ENCODE data around the gene PROSER3. TPM values are rescaled to one million over a fixed set of nuclear protein-coding genes. Genes with fewer than 3 reads are reported as not detected.

Gene PROSER3
- total RNA-seq, 4 donors from 2014 or later: 14.2 to 32.7 (median 19.9) TPM

DNA sequence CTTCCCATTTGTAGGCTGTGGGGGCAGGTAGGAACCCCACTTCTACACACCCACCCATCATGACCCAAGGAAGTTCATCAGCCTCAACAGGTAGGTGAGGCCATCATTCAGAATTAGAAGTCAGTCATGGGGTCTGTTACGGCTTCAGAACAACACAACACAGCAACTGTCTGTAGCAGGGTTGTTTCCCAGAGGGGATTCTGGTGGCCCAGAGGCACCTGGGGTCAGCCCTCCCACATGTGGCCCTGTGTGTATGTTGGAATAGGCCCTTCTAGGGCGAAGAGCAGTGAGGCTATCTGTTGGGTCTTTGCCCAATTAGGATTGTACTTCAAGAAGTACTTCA lies 19.1 kb upstream of the PROSER3 start:
- Histone ChIP-seq H3K27ac (no peak overlapping the region), H3K27me3 (no peaks in the 10 kb centered on the region), H3K36me3 (peaks cover 3 to 60% (median 4%) of the 10 kb centered on the region in 3 donors), H3K4me3 (no peak overlapping the region), H3K4me1 (peaks cover 0 to 25% (median 15%) of the 10 kb centered on the region in 4 donors), H3K9me3 (no peaks in the 10 kb centered on the region)
- no peak for TF ChIP-seq EP300 (IDR thresholded peaks at IDR 0.05)
- no peak for TF ChIP-seq POLR2A (IDR thresholded peaks at IDR 0.05)
- TF ChIP-seq, protein P1, sequence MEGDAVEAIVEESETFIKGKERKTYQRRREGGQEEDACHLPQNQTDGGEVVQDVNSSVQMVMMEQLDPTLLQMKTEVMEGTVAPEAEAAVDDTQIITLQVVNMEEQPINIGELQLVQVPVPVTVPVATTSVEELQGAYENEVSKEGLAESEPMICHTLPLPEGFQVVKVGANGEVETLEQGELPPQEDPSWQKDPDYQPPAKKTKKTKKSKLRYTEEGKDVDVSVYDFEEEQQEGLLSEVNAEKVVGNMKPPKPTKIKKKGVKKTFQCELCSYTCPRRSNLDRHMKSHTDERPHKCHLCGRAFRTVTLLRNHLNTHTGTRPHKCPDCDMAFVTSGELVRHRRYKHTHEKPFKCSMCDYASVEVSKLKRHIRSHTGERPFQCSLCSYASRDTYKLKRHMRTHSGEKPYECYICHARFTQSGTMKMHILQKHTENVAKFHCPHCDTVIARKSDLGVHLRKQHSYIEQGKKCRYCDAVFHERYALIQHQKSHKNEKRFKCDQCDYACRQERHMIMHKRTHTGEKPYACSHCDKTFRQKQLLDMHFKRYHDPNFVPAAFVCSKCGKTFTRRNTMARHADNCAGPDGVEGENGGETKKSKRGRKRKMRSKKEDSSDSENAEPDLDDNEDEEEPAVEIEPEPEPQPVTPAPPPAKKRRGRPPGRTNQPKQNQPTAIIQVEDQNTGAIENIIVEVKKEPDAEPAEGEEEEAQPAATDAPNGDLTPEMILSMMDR (IDR thresholded peaks at IDR 0.05): no peak
- DNase-seq (ENCODE audit: low spot score in 2 of 2): no peak
- WGBS, 2 donors: 67 to 94% methylated on average over 1 to 2 of the region's 2 CpGs

DNA sequence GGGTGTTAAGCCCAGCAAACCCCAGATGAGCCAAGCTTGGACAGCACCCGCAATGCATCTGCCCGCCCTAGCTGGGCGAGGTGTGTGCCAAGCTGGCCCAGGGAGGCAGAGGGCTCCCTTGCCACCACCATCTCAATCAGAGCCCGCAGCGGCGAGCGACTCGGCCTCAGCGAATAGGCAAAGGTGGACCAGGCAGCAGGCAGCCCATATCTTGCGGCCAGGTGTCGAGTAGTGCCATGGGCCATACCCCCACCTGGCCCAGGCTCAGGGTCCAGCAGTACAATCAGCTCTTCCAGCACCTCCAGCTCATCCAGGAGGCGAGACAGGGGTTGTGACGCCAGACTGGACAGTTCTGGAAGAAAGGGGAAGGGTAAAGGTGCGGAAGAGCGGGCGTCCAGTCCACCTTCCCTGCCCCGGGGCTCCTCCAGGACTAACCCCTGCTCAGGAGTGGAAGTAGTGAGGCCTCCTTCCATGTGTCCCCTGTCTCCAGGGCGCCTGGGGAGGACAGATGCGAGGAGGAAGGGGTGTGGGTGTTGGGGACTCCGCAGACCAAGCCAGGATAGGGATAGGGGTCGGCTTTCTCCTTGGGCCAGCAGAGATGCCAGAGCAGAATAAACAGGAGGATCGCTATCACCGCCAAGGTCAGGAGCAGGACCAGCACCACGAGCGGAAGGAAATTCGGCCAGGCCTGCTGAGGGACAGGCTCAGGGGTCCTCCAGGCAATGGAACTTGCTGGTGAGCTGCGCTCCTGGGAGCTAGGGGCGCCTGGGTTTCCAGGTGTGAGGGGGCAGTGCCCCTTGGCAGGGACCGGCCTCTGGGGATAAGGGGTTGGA lies 18.5 kb upstream of the PROSER3 start:
- Histone ChIP-seq H3K4me1 (peaks cover 0 to 31% (median 22%) of the 10 kb centered on the region in 4 donors), H3K27me3 (no peaks in the 10 kb centered on the region), H3K27ac (peak overlapping the region; percentile 16 to 90 (median 83)), H3K4me3 (peak overlapping the region; percentile 42 to 75 (median 66)), H3K9me3 (no peaks in the 10 kb centered on the region), H3K36me3 (peaks cover 3 to 54% (median 4%) of the 10 kb centered on the region in 3 donors)
- DNase-seq (ENCODE audit: low spot score in 2 of 2): no peak
- 66 to 77% methylated on average over 25 to 28 of the region's 29 CpGs for WGBS, 2 donors
- no peak for TF ChIP-seq POLR2A (IDR thresholded peaks at IDR 0.05)
- no peak for TF ChIP-seq EP300 (IDR thresholded peaks at IDR 0.05)
- TF ChIP-seq, protein P1 (IDR thresholded peaks at IDR 0.05): no peak

DNA sequence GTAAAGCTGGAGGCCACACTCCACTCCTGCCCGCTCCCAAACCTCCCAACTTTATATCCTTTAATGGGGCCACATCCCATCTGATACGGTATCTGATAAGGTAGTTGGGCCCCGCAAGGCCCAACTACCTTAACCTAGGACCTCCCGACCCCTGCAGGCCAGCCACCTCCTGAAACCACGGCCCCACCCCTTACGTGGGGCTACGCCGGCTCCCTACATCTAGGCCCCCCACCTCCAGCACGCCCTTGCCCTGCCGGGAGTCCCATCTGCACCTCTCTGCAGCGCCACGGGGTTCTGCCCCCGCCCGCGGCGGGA lies 17.9 kb upstream of the PROSER3 start:
- Histone ChIP-seq H3K27ac (peak overlapping the region; percentile 16 to 90 (median 83)), H3K9me3 (no peaks in the 10 kb centered on the region), H3K4me3 (peak overlapping the region; percentile 42 to 75 (median 66)), H3K27me3 (no peaks in the 10 kb centered on the region), H3K36me3 (peaks cover 3 to 48% (median 4%) of the 10 kb centered on the region in 3 donors), H3K4me1 (peaks cover 0 to 33% (median 23%) of the 10 kb centered on the region in 4 donors)
- no peak for DNase-seq (ENCODE audit: low spot score in 2 of 2)
- WGBS, 2 donors: 4 to 7% methylated on average over 9 to 15 of the region's 16 CpGs
- TF ChIP-seq, protein P1 (IDR thresholded peaks at IDR 0.05): no peak
- no peak for TF ChIP-seq POLR2A (IDR thresholded peaks at IDR 0.05)
- no peak for TF ChIP-seq EP300 (IDR thresholded peaks at IDR 0.05)

DNA sequence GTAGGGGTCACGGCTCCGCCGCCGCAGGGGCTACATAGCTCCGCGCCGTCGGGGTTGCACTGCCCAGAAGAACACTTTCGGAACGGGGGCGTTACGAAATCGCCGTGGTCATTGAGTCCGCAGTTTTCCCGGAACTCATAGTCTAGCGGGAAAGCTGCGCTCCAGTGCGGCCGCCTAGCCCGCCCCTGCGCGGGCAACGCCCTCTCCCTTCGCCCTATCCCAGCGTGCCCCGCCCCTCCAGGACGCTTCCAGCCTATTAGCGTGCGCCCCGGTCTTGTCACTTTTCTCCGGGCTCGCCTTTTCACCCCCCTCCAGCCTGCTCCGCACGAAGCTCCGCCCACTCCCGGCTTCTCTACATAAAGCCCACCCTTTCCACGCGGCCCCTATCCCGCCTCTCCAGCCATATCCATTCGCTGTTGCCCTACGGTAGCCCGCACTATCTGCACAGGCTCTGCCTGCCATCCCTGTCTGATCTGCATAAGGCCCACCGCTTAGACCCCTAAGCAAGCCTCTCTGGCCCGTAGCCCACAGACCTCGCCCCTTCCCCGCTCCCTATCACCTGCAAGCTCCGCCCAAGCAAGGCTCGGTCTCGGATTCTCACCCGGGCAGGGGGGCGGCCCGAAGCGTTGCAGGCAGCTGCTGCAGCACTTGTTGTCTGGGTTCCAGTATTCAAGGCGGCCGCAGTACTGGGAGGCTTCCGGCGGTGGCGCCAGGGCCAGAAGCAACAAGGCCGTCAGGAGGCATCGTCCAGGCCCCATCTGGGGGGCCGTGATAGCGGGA lies 17.4 kb upstream of the PROSER3 start:
- TF ChIP-seq, protein P1 (IDR thresholded peaks at IDR 0.05): peak in 2 of 5 experiments; percentile 18 to 28
- peak; percentile 43 to 45 for TF ChIP-seq POLR2A (IDR thresholded peaks at IDR 0.05)
- TF ChIP-seq EP300 (IDR thresholded peaks at IDR 0.05): peak; percentile 80 to 82
- H3K27me3 ChIP-seq: no peaks in the 10 kb centered on the region
- 0% methylated on average over 56 to 60 of the region's 63 CpGs for WGBS, 2 donors
- peak overlapping the region; percentile 63 to 90 (median 83) for H3K27ac ChIP-seq
- peaks cover 0 to 33% (median 23%) of the 10 kb centered on the region in 4 donors for H3K4me1 ChIP-seq
- peaks cover 3 to 42% (median 4%) of the 10 kb centered on the region in 3 donors for H3K36me3 ChIP-seq
- H3K9me3 ChIP-seq: no peaks in the 10 kb centered on the region
- H3K4me3 ChIP-seq: peak overlapping the region; percentile 42 to 87 (median 70)
- peak; percentile 97 to 98 for DNase-seq (ENCODE audit: low spot score in 2 of 2)

DNA sequence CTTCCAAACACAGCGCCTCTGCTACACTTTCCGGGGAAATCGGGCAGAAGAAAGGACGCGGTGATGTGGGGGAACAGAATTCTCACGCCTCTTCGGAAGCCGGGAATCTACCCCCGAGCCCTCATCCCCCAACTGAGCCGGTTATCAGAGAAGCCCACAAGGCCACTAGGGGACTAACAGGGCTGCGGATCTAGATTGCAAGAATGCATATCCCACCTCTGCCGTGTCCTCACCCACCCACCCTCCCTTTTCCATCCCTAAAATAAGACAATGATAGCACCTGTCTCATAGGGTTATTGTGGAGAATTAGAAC lies 16.8 kb upstream of the PROSER3 start:
- 8 to 14% methylated on average over 12 of the region's 12 CpGs for WGBS, 2 donors

More for the DNA sequence above, 16.8 kb upstream of the PROSER3 start:
- no peaks in the 10 kb centered on the region for H3K27me3 ChIP-seq
- DNase-seq (ENCODE audit: low spot score in 2 of 2): no peak
- H3K9me3 ChIP-seq: no peaks in the 10 kb centered on the region
- peak overlapping the region; percentile 63 to 89 (median 83) for H3K27ac ChIP-seq
- no peak for TF ChIP-seq EP300 (IDR thresholded peaks at IDR 0.05)
- peaks cover 3 to 37% (median 4%) of the 10 kb centered on the region in 3 donors for H3K36me3 ChIP-seq
- H3K4me3 ChIP-seq: peak overlapping the region; percentile 42 to 87 (median 70)
- peaks cover 0 to 38% (median 26%) of the 10 kb centered on the region in 4 donors for H3K4me1 ChIP-seq

Data from tibial nerve (tissue), 4 donors.